ENCODE measurements around the gene AUH.

DNA sequence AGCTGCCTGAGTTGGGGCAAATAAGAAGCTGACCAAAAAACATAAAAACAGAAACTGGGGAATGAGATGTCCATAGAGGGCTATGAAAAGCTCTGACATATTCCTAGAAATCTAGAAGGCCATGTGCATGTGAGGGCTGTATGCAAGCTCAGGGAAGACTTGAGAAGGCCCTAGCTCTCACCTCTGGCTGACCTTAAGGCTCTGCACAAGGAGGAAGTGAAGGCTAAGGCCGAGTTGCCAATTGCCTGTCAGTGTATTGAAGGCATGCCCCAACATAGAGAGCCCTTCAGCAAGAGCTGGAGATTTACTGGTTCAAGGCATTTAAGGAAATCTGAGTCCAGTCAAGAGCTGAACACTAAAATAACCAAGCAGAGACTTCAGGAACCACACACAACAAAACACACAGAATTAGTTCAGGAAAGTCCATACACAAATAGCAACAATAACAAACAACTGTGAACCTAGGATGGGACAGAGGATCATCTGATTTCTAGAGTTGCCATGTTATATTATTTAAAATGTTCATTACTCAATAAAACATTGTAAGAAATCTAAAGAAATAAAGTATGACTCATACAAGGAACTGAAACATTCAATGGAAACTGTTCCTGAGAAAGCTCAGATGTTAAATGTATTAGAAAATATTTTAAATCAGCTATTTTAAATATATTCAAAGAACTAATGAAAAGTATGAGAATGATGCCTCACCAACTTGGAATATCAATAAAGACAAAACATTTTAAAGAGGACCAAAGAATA is 161.8 kb downstream of the AUH start:
- TF ChIP-seq, protein P1, sequence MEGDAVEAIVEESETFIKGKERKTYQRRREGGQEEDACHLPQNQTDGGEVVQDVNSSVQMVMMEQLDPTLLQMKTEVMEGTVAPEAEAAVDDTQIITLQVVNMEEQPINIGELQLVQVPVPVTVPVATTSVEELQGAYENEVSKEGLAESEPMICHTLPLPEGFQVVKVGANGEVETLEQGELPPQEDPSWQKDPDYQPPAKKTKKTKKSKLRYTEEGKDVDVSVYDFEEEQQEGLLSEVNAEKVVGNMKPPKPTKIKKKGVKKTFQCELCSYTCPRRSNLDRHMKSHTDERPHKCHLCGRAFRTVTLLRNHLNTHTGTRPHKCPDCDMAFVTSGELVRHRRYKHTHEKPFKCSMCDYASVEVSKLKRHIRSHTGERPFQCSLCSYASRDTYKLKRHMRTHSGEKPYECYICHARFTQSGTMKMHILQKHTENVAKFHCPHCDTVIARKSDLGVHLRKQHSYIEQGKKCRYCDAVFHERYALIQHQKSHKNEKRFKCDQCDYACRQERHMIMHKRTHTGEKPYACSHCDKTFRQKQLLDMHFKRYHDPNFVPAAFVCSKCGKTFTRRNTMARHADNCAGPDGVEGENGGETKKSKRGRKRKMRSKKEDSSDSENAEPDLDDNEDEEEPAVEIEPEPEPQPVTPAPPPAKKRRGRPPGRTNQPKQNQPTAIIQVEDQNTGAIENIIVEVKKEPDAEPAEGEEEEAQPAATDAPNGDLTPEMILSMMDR (IDR thresholded peaks at IDR 0.05 in 2 of 3, conservative IDR thresholded peaks at IDR 0.05 in 1 of 3; ENCODE audit: borderline replicate concordance in 1 of 3, insufficient read depth in 1 of 3, low read depth in 2 of 3, low read length in 2 of 3) = no peak
- TF ChIP-seq EGR1 (IDR thresholded peaks at IDR 0.05; ENCODE audit: low read depth) (no peak), TCF7L2 (IDR thresholded peaks at IDR 0.05; ENCODE audit: borderline replicate concordance, extremely low read depth, insufficient read depth, insufficient read length) (no peak), POLR2A (IDR thresholded peaks at IDR 0.05; ENCODE audit: borderline replicate concordance, extremely low read depth, insufficient read depth, insufficient read length) (no peak), POLR2AphosphoS5 (IDR thresholded peaks at IDR 0.05; ENCODE audit: low read depth, low read length) (no peak), RAD21 (IDR thresholded peaks at IDR 0.05; ENCODE audit: low read depth) (no peak), EZH2 (IDR thresholded peaks at IDR 0.05) (no peak), YY1 (IDR thresholded peaks at IDR 0.05; ENCODE audit: extremely low read depth, insufficient replicate concordance, low read depth, low read length) (no peak), EZH2phosphoT487 (IDR thresholded peaks at IDR 0.05; ENCODE audit: borderline replicate concordance) (no peak), SP1 (IDR thresholded peaks at IDR 0.05; ENCODE audit: low read depth) (no peak), CEBPB (IDR thresholded peaks at IDR 0.05; ENCODE audit: low read depth) (no peak)
- TF ChIP-seq, protein P2, sequence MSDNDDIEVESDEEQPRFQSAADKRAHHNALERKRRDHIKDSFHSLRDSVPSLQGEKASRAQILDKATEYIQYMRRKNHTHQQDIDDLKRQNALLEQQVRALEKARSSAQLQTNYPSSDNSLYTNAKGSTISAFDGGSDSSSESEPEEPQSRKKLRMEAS (IDR thresholded peaks at IDR 0.05) = no peak
- TF ChIP-seq, protein P3, sequence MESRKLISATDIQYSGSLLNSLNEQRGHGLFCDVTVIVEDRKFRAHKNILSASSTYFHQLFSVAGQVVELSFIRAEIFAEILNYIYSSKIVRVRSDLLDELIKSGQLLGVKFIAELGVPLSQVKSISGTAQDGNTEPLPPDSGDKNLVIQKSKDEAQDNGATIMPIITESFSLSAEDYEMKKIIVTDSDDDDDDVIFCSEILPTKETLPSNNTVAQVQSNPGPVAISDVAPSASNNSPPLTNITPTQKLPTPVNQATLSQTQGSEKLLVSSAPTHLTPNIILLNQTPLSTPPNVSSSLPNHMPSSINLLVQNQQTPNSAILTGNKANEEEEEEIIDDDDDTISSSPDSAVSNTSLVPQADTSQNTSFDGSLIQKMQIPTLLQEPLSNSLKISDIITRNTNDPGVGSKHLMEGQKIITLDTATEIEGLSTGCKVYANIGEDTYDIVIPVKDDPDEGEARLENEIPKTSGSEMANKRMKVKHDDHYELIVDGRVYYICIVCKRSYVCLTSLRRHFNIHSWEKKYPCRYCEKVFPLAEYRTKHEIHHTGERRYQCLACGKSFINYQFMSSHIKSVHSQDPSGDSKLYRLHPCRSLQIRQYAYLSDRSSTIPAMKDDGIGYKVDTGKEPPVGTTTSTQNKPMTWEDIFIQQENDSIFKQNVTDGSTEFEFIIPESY (IDR thresholded peaks at IDR 0.05; ENCODE audit: extremely low read depth, insufficient replicate concordance, low read length) = no peak

Measured in HCT116 (cell line).